GM23248 (cell line): ENCODE results near the gene ATP5ME.

Experiments used
- EZH2 ChIP-seq: fragments of 200-600 bp; sonication (generic); IDR thresholded peaks from 2 replicates; pipeline ENCODE4 v1.6.1; 2018; ENCODE audit warnings: antibody characterized with exemption, mild to moderate bottlenecking; ENCODE audit not compliant: insufficient read depth, poor library complexity, severe bottlenecking
- EZH2phosphoT487 ChIP-seq: fragments of 200-600 bp; sonication (generic); IDR thresholded peaks from 2 replicates; pipeline ENCODE4 v1.6.1; 2018; ENCODE audit warnings: antibody characterized with exemption, moderate library complexity, mild to moderate bottlenecking, low read depth; ENCODE audit not compliant: insufficient read depth

DNA sequence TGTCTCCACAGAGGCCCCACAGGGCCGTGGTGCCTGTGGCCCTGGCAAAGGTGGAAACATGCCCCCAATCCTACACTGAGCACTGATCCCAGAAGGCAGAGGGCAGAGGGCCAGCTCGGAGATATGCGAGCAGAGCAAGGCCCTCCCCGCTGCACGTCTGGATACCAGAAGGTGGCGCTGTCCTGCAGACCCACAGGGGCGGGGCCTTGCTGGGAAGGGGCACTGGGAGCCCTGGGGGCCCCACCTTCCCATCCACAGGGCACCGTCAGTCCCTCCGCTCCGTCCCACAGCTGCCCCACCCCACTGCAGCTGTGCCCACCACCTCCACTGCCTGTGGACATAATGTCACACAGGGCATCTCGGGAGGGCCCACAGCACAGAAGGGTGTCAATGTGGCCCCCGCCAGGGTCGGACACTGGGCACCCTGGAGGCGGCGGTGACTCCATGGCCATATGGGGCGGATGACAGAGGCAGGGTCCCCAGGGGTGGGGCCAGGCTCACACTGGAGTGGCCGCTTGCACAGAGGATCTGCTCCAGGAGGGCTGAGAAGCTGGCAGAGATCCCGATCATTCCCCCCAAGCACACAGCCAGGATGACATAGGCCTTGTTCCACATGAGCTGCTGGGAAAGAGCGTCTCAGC lies 10.0 kb upstream of the ATP5ME start:
- TF ChIP-seq EZH2: no peak
- TF ChIP-seq EZH2phosphoT487: no peak
